Activated T-cell treated with anti-CD3 and anti-CD28 coated beads, Interleukin-2, amount 50 U/mL, for 4 hours (primary cell): Measurements from ENCODE around the gene AUTS2. TPM values are rescaled to one million over a fixed set of nuclear protein-coding genes. Genes with fewer than 3 reads are reported as not detected.

Experiments used
- ATAC-seq, 2 donors: fragments of 200-7000 bp; cut with Tn5 transposase; one replicate each; pipeline ENCODE4 v1.10.0; 2021
- DNase-seq: peaks from one replicate; pipeline ENCODE4 v3.0.0-alpha.2; 2020
- H3K27me3 Mint-ChIP-seq: one replicate; pipeline ENCODE4 v1.8.0; 2021; ENCODE audit warnings: low read depth, mixed read lengths
- H3K36me3 Mint-ChIP-seq: one replicate; pipeline ENCODE4 v1.8.0; 2022; ENCODE audit warnings: mixed read lengths; ENCODE audit not compliant: insufficient read depth
- H3K4me1 Mint-ChIP-seq: one replicate; pipeline ENCODE4 v1.8.0; 2021; ENCODE audit warnings: low read depth, mixed read lengths
- H3K4me3 Mint-ChIP-seq: one replicate; pipeline ENCODE4 v1.8.0; 2021; ENCODE audit warnings: mild to moderate bottlenecking, moderate library complexity, mixed read lengths
- H3K9me3 Mint-ChIP-seq: one replicate; pipeline ENCODE4 v1.8.0; 2021; ENCODE audit warnings: mixed read lengths
- total RNA-seq, 3 donors: library from RNA; stranded (reverse); gene quantifications; one replicate each; pipeline ENCODE4 v1.2.1, GENCODE V29; 2021

AUTS2 gene
- total RNA-seq, 3 donors from 2014 or later: 1.4 to 4.4 (median 2.8) TPM

- H3K4me3 Mint-ChIP-seq: no peak overlapping the region
- H3K36me3 Mint-ChIP-seq: no peaks in the 10 kb centered on the region
- no peak for DNase-seq
- no peaks in the 10 kb centered on the region for H3K9me3 Mint-ChIP-seq
- peaks cover 4% of the 10 kb centered on the region for H3K4me1 Mint-ChIP-seq
- H3K27me3 Mint-ChIP-seq: no peaks in the 10 kb centered on the region
- ATAC-seq: no peak
These were observed 838.6 kb downstream of the AUTS2 start for GRCh38 chr7:70436790-70437350.

- H3K4me3 Mint-ChIP-seq: no peak overlapping the region
- H3K4me1 Mint-ChIP-seq: peaks cover 4% of the 10 kb centered on the region
- DNase-seq: no peak
- no peaks in the 10 kb centered on the region for H3K9me3 Mint-ChIP-seq
- H3K36me3 Mint-ChIP-seq: no peaks in the 10 kb centered on the region
- ATAC-seq: no peak
- no peaks in the 10 kb centered on the region for H3K27me3 Mint-ChIP-seq
These were observed 841.4 kb downstream of the AUTS2 start for GRCh38 chr7:70439651-70440050.

GRCh38 chr7:70446448-70447143 lies 848.3 kb downstream of the AUTS2 start:
- no peaks in the 10 kb centered on the region for H3K9me3 Mint-ChIP-seq
- ATAC-seq (no peak), DNase-seq (no peak)
- no peaks in the 10 kb centered on the region for H3K36me3 Mint-ChIP-seq
- no peak overlapping the region for H3K4me3 Mint-ChIP-seq
- no peaks in the 10 kb centered on the region for H3K4me1 Mint-ChIP-seq
- no peaks in the 10 kb centered on the region for H3K27me3 Mint-ChIP-seq

DNA sequence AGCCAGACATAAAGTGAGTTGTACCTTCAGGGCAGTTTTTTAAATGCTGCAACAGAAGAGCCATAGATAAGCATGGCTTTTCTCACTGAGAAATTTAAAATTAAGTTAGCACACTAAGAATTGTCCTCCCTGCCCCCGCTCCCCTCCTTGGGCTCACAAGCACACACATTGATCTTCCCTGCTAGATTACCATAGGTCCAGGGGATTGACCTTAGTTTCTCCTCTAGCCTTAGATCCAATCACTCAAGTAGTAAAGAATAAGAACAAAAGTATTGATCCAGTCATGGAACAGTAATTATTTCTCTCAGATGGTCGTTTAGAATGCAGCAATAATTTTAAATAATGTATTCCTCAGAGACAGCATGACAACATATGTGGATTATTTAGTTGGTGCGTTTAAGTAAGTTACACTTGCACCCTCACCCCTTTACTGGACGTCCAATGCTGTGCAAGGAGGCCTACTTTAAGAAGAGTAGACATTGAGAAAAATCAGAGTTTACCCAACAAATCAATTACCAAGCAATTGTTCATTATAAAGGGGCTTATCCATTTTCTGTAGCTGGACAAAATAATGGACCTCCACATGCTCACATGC lies 850.1 kb downstream of the AUTS2 start:
- no peak for DNase-seq
- Mint-ChIP-seq H3K4me1 (no peaks in the 10 kb centered on the region), H3K9me3 (no peaks in the 10 kb centered on the region), H3K27me3 (no peaks in the 10 kb centered on the region), H3K4me3 (no peak overlapping the region), H3K36me3 (no peaks in the 10 kb centered on the region)
- ATAC-seq: no peak

GRCh38 chr7:70450731-70451130 lies 852.5 kb downstream of the AUTS2 start:
- DNase-seq (no peak), ATAC-seq (no peak)
- Mint-ChIP-seq H3K27me3 (no peaks in the 10 kb centered on the region), H3K9me3 (no peaks in the 10 kb centered on the region), H3K4me1 (no peaks in the 10 kb centered on the region), H3K36me3 (no peaks in the 10 kb centered on the region), H3K4me3 (no peak overlapping the region)

- H3K9me3 Mint-ChIP-seq: no peaks in the 10 kb centered on the region
- DNase-seq: no peak
- no peaks in the 10 kb centered on the region for H3K27me3 Mint-ChIP-seq
- no peak overlapping the region for H3K4me3 Mint-ChIP-seq
- ATAC-seq: no peak
- peaks cover 15% of the 10 kb centered on the region for H3K4me1 Mint-ChIP-seq
- H3K36me3 Mint-ChIP-seq: no peaks in the 10 kb centered on the region
These were observed 857.6 kb downstream of the AUTS2 start for GRCh38 chr7:70455925-70456324.

GRCh38 chr7:70456719-70457118 lies 858.4 kb downstream of the AUTS2 start:
- ATAC-seq (no peak), DNase-seq (no peak)
- Mint-ChIP-seq H3K9me3 (no peaks in the 10 kb centered on the region), H3K4me1 (peaks cover 15% of the 10 kb centered on the region), H3K36me3 (no peaks in the 10 kb centered on the region), H3K27me3 (no peaks in the 10 kb centered on the region), H3K4me3 (no peak overlapping the region)

DNA sequence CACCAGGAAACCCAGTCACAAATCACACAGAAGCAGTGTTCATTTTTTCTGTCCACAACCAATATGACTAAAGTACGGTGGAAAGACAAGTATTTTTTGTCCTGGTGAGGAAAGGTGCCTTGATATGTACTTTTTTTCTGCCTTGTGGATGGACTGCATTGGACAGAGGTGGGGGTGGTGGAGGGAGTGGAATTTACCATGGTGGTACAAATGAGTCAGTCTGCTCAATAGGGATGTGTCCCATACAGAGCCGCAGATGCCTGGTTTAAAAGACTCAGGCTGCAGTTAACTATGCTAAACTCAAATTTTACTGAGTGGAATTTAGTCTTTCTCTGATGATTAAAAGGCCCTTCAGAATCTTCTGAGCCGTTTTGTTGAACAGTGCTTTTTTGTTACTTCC lies 859.2 kb downstream of the AUTS2 start:
- ATAC-seq: no peak
- no peak for DNase-seq
- no peaks in the 10 kb centered on the region for H3K36me3 Mint-ChIP-seq
- no peaks in the 10 kb centered on the region for H3K9me3 Mint-ChIP-seq
- no peak overlapping the region for H3K4me3 Mint-ChIP-seq
- peaks cover 15% of the 10 kb centered on the region for H3K4me1 Mint-ChIP-seq
- H3K27me3 Mint-ChIP-seq: no peaks in the 10 kb centered on the region

DNA sequence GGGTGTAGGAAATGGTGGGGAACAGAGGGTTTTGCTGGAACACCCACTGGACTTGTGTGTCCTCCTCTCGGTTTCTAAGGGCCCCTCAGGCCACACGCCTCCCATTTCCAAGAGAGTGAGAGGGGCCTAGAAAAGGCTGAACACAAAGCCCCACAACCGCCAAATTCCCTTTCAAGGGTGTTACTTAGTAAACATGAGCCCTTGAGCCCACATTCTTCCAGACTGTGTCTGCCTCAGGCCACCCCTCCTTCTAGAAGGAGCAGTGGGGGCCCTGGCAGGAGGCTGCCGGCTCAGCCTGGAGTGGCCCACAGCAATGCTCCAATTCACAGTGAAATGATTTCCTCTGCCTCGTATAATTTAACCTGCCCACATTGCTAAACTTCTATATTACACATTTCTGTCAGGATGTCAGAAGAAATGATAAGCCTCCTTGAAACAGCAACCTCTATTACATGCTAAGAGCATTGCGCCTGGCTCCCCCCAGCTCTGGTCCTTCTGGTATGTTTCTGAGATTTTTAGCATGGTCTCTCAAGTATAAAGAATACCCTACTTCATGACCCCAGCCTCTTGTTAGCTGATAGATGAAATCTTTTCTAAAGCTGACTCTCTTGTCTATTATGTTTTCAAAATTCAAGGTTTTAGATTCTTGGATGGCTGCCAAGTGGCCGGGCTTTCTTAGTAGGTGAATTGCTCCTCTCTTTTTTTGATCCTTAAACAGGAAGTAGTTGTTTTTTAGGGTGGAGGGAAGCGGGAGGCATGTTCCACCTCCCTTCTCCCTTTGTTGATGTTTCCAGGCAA lies 859.8 kb downstream of the AUTS2 start:
- no peak overlapping the region for H3K4me3 Mint-ChIP-seq
- no peaks in the 10 kb centered on the region for H3K36me3 Mint-ChIP-seq

GRCh38 chr7:70458745-70459144 lies 860.5 kb downstream of the AUTS2 start:
- Mint-ChIP-seq H3K4me1 (peaks cover 15% of the 10 kb centered on the region), H3K36me3 (no peaks in the 10 kb centered on the region), H3K27me3 (no peaks in the 10 kb centered on the region)

More for the DNA sequence above, 859.8 kb downstream of the AUTS2 start:
- Mint-ChIP-seq H3K4me1 (peaks cover 15% of the 10 kb centered on the region), H3K27me3 (no peaks in the 10 kb centered on the region), H3K9me3 (no peaks in the 10 kb centered on the region)
- ATAC-seq (no peak), DNase-seq (no peak)

GRCh38 chr7:70459546-70459945 lies 861.3 kb downstream of the AUTS2 start:
- no peaks in the 10 kb centered on the region for H3K9me3 Mint-ChIP-seq
- no peak for DNase-seq
- no peaks in the 10 kb centered on the region for H3K36me3 Mint-ChIP-seq
- no peak overlapping the region for H3K4me3 Mint-ChIP-seq
- peaks cover 15% of the 10 kb centered on the region for H3K4me1 Mint-ChIP-seq
- no peaks in the 10 kb centered on the region for H3K27me3 Mint-ChIP-seq
- ATAC-seq: no peak

More at GRCh38 chr7:70458745-70459144, 860.5 kb downstream of the AUTS2 start:
- no peak for DNase-seq
- Mint-ChIP-seq H3K4me3 (no peak overlapping the region), H3K9me3 (no peaks in the 10 kb centered on the region)
- ATAC-seq: no peak

DNA sequence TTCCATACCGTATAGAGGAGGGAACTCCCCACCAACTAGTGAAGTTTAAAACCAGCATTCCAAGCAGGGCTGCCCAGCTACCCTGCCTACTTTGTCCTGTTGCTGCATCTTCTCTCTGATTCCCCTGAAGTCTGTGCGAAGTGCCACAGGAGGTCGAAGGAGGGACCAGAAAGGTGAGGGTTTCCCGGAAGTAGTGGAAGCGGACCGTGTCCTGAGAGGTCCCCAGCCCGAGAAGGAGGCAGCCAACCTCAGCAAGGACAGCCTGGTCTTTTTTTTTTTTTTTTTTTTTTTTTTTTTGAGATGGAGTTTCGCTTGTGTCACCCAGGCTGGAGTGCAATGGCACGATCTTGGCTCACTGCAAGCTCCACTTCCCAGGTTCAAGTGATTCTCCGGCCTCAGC lies 861.8 kb downstream of the AUTS2 start:
- H3K9me3 Mint-ChIP-seq: no peaks in the 10 kb centered on the region
- ATAC-seq (no peak), DNase-seq (no peak)
- peaks cover 15% of the 10 kb centered on the region for H3K4me1 Mint-ChIP-seq
- H3K36me3 Mint-ChIP-seq: no peaks in the 10 kb centered on the region
- H3K4me3 Mint-ChIP-seq: no peak overlapping the region
- H3K27me3 Mint-ChIP-seq: no peaks in the 10 kb centered on the region

- Mint-ChIP-seq H3K4me3 (no peak overlapping the region), H3K27me3 (no peaks in the 10 kb centered on the region), H3K9me3 (no peaks in the 10 kb centered on the region), H3K36me3 (no peaks in the 10 kb centered on the region), H3K4me1 (peaks cover 15% of the 10 kb centered on the region)
- DNase-seq (no peak), ATAC-seq (no peak)
These were observed 862.3 kb downstream of the AUTS2 start for GRCh38 chr7:70460562-70460961.

DNA sequence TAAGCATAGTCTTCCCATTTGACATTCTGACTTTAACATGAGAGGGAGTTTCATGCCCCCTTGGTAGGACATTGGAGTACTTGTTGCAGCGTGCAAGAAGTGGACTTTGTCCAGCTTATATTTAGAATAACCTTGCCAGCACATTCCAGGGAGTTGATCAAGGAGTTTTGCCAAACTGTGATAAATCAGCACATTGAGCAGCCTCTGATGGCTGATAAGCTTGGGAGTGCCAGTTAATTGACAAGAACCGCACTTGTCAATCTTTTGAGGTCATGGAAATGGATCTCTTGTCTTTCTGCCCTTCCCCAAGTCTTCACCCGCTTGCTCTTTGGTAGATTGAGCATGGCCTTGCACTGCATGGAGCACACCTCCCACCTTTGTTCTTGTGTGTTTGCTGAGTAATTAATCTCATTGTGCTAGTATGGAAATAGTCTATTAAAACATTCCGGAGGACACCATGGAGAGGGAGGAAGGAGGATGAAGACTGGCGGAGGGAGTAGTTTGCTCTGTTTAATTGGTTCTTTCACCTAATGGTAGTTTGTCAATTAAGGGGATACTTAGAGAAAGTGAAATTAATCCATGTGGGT lies 865.2 kb downstream of the AUTS2 start:
- no peaks in the 10 kb centered on the region for H3K36me3 Mint-ChIP-seq
- H3K9me3 Mint-ChIP-seq: peaks cover 3% of the 10 kb centered on the region
- ATAC-seq (no peak), DNase-seq (no peak)
- H3K4me3 Mint-ChIP-seq: no peak overlapping the region
- no peaks in the 10 kb centered on the region for H3K27me3 Mint-ChIP-seq
- peaks cover 3% of the 10 kb centered on the region for H3K4me1 Mint-ChIP-seq
